Activated CD4-positive, alpha-beta T cell treated with anti-CD3 and anti-CD28 coated beads, Interleukin-10, Interleukin-2, amounts not matched to agents 100 ng/mL and 50 ng/mL, durations not matched to agents 16 hours and 8 hours (primary cell): ENCODE measurements around the gene LSM4.

Source experiments
- DNase-seq: peaks from one replicate; pipeline ENCODE4 v3.0.0-alpha.2; 2020

LSM4 gene

GRCh38 chr19:18274219-18274780, 48.6 kb downstream of the LSM4 start, which contains the start of gene IQCN:
Gene IQCN (minus strand): TSS chr19:18274452. CDS start chr19:18269478, 4,974 bp downstream.
- peak; percentile 33 for DNase-seq

GRCh38 chr19:18273561-18274218, 49.2 kb downstream of the LSM4 start:
- no peak for DNase-seq

- DNase-seq: no peak
These were observed 51.4 kb downstream of the LSM4 start for GRCh38 chr19:18271433-18271841.

- no peak for DNase-seq
These were observed 52.5 kb downstream of the LSM4 start for GRCh38 chr19:18270326-18270725.

- no peak for DNase-seq
These were observed 53.7 kb downstream of the LSM4 start for GRCh38 chr19:18269070-18269723.

DNA sequence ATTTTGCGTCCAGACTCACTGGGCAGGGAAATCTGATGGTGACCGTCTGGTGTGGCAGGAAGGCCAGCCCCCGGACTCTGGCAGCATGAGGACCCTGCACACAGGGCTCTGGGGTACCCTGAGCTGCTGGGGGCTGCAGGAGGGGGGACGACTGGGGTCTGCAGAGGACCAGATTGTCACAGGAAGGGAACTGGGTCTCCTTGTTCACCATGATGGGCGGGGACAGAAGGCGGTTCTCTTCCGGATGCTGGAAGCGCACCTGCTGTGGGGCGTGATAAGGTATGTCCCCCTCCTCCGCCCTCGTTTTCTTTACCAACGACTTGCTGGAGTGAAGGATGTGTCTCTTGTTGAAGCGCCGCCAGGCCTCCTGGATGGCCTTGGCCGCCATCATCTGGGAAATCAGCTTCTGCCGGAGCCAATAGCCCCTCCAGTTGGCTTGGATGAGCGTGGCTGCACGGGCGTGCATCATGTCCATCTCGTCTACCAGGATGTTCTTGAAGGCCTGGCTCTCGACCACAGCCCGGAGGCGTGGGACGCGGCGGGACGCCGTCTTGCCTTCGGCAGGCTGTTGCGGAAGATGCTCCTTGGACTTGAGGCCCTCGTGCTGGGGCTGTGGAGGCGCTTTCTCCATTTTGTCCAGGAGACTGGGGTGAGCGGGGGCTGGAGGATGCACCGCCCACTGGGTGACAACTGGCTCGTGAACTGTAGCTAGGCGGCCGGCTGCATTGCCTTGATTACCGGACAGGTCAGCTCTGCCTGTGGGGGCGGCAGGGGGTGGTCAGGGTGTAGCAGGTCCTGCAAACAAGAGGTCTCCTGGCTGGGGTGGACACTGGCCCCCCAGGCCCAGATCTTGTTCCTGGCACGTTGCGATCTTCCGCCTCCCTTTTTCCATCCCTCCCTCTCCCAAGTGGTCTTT, 55.8 kb downstream of the LSM4 start:
- DNase-seq: no peak

- no peak for DNase-seq
These were observed 57.3 kb downstream of the LSM4 start for GRCh38 chr19:18265582-18265981.

DNA sequence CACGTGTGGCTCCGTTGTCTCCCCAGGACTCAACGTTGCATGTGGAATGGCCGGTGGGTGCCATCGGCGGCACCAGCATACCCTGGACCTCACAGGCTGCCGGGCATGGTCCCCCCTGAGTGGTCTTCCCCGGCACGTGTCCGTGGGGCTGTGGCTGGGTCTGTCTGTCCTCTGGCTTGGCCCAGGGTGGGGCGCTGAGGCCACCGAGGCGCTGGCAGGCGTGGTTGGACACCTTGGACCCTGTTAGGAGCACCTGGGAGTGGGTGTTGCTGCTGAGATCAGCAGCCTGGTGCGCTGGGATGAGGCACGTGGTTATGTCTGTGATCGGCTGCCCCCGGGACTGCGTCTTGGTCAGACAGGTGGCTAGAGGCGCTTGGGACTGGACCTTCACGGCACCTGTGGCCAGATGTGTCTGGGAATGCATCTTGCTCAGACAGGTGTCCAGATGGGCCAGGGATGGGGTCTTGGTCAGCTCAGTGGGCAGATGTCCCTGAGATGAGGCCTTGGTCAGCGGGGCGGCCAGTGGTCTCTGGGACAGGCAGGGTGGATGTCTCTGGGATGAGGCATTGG, 57.8 kb downstream of the LSM4 start:
- no peak for DNase-seq

DNA sequence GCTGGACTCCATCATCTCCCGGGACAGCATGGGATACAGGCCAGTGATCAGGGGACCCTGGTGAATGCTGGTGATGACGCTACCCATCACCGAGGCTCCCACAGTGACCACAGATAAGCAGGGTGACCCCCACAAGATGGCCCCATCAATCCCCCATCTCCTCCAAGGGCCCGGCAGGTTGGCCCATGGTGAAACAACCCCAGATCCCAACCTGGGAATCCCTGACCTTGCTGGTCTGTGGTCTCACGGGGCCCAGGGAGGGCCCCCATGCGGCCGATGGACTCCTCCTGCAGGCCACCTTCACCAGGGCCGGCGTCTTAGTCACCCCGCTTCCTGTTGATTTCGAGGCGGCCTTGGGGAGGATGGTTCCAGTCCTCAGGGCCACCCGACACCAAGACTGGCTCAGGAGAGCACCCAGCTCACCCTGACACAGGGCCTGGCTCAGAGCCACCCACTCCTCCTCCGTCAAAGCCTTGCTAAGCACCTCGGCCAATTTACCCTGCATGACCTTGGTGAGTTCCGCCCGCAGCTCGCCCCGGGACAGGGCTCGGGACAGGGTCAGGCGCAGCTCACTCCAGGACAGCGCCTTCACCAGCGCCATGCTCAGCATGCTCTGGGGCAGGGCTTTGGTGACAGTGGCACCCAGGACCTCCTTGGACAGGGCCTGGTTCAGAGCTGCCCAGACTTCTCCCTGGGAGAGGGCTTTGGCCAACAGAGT, 58.6 kb downstream of the LSM4 start:
- no peak for DNase-seq

- DNase-seq: no peak
These were observed 59.3 kb downstream of the LSM4 start for GRCh38 chr19:18263324-18264136.

DNA sequence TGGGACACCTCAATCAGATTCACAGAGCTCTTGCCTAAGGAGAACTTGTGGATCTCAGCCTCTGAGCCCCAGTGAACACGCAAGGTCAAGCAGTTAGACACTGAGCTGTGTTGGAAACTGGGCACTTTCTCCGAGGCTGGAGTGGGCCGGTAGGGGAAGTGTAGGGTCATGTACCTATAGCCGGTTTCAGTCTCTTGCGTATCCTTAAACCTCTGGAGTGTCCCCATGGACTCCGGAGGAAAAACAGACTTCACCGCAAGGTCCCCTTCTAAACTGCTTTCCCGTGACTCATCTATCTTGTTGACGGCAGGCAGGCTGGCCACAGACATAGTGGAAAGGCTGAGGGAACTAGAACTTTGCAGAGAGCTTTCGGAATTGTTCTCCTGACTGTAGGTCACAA, 60.0 kb downstream of the LSM4 start:
- DNase-seq: no peak

- DNase-seq: no peak
These were observed 60.7 kb downstream of the LSM4 start for GRCh38 chr19:18262144-18262543.

- no peak for DNase-seq
These were observed 61.4 kb downstream of the LSM4 start for GRCh38 chr19:18261474-18261873.

DNA sequence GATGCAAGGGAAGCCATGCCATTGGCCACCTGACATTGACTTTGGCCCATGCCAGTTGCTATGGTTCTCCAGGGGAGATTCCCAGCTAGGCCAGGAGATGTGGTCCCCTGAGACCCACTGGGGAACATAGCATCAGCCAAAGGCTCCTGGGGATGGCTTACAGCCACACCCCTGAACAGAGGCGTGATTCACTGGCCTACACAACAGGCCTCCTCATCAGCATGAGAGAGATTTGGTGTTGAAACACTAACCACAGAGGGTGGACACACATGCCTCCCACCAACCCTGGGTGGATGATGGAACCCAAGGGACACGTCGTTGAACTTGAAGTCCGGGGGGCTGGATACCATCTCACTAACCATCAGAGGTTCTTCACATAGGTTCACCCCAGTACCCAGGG, 63.0 kb downstream of the LSM4 start:
- DNase-seq: no peak

DNA sequence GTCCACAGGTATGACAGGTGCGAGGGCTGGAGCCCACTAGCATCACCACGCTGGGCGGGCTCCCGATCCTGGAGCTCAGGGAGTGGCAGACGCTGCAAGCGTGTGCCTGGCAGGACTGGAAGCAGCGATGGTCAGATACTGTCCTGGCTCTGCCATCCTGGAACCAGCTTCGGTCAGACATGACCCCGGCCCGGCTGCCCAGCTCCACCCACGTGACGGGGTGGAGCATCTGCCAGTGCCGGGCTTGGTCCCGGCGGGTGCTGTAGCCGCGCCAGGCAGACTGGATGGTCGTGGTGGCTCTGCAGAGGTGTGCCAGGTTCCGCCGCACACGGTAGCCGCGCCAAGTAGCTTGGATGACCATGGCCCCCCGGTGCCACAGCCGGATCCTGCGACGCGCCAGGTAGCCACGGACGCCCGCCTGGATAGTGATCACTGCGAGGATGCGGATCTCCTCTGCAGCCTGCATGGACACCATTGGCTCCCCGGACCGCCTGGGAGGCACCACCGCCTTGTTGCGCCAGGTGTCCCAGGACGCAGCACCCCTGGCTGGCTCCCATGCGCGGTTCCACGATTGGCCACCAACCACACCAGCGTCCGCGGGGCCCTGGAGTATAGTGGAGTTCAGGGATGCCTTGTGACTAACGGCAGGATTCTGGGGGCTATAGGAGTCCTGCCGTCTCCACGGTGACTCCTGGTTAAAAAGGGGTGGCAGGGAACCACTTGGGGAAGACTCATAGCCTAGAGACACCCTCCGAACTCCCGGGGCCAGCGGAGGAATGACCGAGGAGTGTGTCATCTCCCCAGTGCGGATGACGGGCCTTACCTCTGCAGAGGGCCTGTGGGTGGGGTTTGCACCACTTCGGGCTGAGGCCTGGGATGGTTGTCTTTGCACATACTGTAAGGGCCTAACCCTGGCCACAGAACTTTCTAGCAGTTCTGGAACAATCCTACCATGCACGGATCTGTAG, 65.1 kb downstream of the LSM4 start:
- DNase-seq: no peak
